Measurements from ENCODE around the gene CD83.
"Not testable (repeated sequence)": the region's sequence is repeated elsewhere in the genome, so short reads cannot be mapped to it uniquely, and the experiment has no call there.

DNA sequence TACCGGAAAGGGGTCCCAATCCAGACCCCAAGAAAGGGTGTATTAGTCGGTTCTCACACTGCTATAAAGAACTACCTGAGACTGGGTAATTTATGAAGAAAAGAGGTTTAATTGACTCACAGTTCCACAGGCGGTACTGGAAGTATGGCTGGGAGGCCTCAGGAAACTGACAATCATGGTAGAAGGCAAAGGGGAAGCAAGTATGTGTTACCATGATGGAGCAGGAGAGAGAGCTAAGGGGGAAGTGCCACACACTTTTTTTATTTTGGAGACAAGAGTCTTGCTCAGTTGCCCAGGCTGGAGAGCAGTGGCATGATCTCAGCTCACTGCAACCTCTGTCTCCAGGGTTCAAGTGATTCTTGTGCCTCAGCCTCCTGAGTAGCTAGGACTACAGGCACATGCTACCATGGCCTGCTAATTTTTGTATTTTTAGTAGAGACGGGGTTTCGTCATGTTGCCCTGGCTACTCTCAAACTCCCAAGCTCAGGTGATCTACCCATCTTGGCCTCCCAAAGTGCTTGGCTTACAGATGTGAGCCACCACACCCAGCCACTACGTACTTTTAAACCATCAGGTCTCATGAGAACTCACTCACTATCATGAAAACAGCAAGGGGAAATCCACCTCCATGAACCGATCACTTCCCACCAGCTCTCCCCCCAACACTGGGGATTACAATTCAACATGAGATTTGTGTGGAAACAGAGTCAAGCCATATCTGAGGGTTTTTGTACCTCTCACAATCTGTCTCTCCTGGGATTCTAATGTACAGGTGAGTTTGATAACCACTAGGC lies 43.8 kb upstream of the CD83 start:
- TF ChIP-seq ZNF282 (CRISPR knock-in tag; IDR thresholded peaks at IDR 0.05); ZNF143 (CRISPR knock-in tag; IDR thresholded peaks at IDR 0.05); KDM1A (IDR thresholded peaks at IDR 0.05): not testable (repeated sequence)
- TF ChIP-seq, protein P1, sequence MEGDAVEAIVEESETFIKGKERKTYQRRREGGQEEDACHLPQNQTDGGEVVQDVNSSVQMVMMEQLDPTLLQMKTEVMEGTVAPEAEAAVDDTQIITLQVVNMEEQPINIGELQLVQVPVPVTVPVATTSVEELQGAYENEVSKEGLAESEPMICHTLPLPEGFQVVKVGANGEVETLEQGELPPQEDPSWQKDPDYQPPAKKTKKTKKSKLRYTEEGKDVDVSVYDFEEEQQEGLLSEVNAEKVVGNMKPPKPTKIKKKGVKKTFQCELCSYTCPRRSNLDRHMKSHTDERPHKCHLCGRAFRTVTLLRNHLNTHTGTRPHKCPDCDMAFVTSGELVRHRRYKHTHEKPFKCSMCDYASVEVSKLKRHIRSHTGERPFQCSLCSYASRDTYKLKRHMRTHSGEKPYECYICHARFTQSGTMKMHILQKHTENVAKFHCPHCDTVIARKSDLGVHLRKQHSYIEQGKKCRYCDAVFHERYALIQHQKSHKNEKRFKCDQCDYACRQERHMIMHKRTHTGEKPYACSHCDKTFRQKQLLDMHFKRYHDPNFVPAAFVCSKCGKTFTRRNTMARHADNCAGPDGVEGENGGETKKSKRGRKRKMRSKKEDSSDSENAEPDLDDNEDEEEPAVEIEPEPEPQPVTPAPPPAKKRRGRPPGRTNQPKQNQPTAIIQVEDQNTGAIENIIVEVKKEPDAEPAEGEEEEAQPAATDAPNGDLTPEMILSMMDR (IDR thresholded peaks at IDR 0.05 in 2 of 3, conservative IDR thresholded peaks at IDR 0.05 in 1 of 3; ENCODE audit: insufficient read depth in 2 of 3, low read depth in 1 of 3, low read length in 3 of 3) = not testable (repeated sequence)
- TF ChIP-seq, protein P2, sequence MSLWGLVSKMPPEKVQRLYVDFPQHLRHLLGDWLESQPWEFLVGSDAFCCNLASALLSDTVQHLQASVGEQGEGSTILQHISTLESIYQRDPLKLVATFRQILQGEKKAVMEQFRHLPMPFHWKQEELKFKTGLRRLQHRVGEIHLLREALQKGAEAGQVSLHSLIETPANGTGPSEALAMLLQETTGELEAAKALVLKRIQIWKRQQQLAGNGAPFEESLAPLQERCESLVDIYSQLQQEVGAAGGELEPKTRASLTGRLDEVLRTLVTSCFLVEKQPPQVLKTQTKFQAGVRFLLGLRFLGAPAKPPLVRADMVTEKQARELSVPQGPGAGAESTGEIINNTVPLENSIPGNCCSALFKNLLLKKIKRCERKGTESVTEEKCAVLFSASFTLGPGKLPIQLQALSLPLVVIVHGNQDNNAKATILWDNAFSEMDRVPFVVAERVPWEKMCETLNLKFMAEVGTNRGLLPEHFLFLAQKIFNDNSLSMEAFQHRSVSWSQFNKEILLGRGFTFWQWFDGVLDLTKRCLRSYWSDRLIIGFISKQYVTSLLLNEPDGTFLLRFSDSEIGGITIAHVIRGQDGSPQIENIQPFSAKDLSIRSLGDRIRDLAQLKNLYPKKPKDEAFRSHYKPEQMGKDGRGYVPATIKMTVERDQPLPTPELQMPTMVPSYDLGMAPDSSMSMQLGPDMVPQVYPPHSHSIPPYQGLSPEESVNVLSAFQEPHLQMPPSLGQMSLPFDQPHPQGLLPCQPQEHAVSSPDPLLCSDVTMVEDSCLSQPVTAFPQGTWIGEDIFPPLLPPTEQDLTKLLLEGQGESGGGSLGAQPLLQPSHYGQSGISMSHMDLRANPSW (CRISPR knock-in tag; IDR thresholded peaks at IDR 0.05) = not testable (repeated sequence)
- TF ChIP-seq, protein P3, sequence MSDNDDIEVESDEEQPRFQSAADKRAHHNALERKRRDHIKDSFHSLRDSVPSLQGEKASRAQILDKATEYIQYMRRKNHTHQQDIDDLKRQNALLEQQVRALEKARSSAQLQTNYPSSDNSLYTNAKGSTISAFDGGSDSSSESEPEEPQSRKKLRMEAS (CRISPR knock-in tag; IDR thresholded peaks at IDR 0.05) = not testable (repeated sequence)

Measured in K562 (cell line).